K562 (cell line): Measurements from ENCODE around the gene NALCN. TPM values are rescaled to one million over a fixed set of nuclear protein-coding genes. Genes with fewer than 3 reads are reported as not detected.

ENCODE experiments used
- ATAC-seq: fragments of 200-7000 bp; cut with Tn5 transposase; 3 replicates; pipeline ENCODE4 v1.9.1; 2020; ENCODE audit warnings: moderate library complexity
- BruUV-seq: library from RNA; stranded (reverse); fragments of 400-500 nt; replicated peaks from 2 replicates; lab custom pipeline; 2021; lab: Mats Ljungman, UMichigan
- CTCF ChIA-PET: fragments of 300-600 bp; formaldehyde crosslinking; extraction: SDS; loops from one replicate; lab custom pipeline; 2021; ENCODE audit warnings: low intra/inter-chr PET ratio; lab: Yijun Ruan, JAX
- POLR2A ChIA-PET: fragments of 300-600, 350-650 bp; sonication (Branson Sonifier 250); formaldehyde crosslinking; extraction: SDS; loops from one replicate; lab custom pipeline; 2021; ENCODE audit warnings: antibody characterized with exemption, inconsistent platforms; lab: Yijun Ruan, JAX
- DNase-seq, 4 experiments: peaks; one replicate each; pipeline versions ENCODE4 v3.0.0 to v3.0.0-alpha.2; 2011 to 2018; ENCODE audit warnings: low spot score in 3 of 4, mixed read lengths in 3 of 4; ENCODE audit errors: extremely low read depth in 1 of 4
- FAIRE-seq: peaks from 2 replicates; lab custom pipeline; 2011; peaks lifted over from hg19 to GRCh38; lab: Jason Lieb, UNC
- H2AFZ ChIP-seq: 2 replicates; pipeline ENCODE4 v1.6.0; 2011; ENCODE audit warnings: low read depth, low read length, control low read depth, inconsistent platforms
- H3K27ac ChIP-seq: fragments of 200-600 bp; 3 replicates; pipeline ENCODE4 v1.8.0; 2011; ENCODE audit warnings: low read depth, mild to moderate bottlenecking, control low read depth, inconsistent platforms, low read length, moderate library complexity, mixed read lengths; ENCODE audit errors: extremely low read depth
- H3K27me3 ChIP-seq, 2 experiments: fragments of 300-600 bp in 1 of 2; 2 replicates in 1 of 2; 3 replicates in 1 of 2; pipeline versions ENCODE4 v1.6.0 to v1.8.0; 2011; ENCODE audit warnings: inconsistent platforms in 2 of 2, low read length in 2 of 2, mild to moderate bottlenecking in 1 of 2, mixed read lengths in 1 of 2, moderate library complexity in 1 of 2; ENCODE audit not compliant: control insufficient read depth in 2 of 2, insufficient read depth in 2 of 2
- H3K36me3 ChIP-seq: fragments of 300-600 bp; 3 replicates; pipeline ENCODE4 v1.8.0; 2011; ENCODE audit warnings: mild to moderate bottlenecking, low read length, inconsistent platforms; ENCODE audit not compliant: control insufficient read depth, insufficient read depth
- H3K4me1 ChIP-seq, 2 experiments: fragments of 200-600 bp in 1 of 2; replicated peaks in 1 of 2; 2 replicates in 1 of 2; 3 replicates in 1 of 2; pipeline versions ENCODE4 v1.5.1 to v1.8.0; 2011; ENCODE audit warnings: inconsistent platforms in 2 of 2, low read length in 2 of 2, mild to moderate bottlenecking in 1 of 2, mixed read lengths in 1 of 2, moderate library complexity in 1 of 2; ENCODE audit not compliant: control insufficient read depth in 2 of 2, insufficient read depth in 2 of 2
- H3K4me2 ChIP-seq: 2 replicates; pipeline ENCODE4 v1.6.1; 2011; ENCODE audit warnings: low read length, control low read depth, inconsistent platforms, mixed read lengths; ENCODE audit not compliant: insufficient read depth
- H3K4me3 ChIP-seq: fragments of 200-600 bp; sonication (generic), shearing (Covaris generic); 2 replicates; pipeline ENCODE4 v1.5.1; 2016; ENCODE audit warnings: control low read depth, inconsistent platforms
- H3K79me2 ChIP-seq: fragments of 200-600 bp; 3 replicates; pipeline ENCODE4 v1.8.0; 2011; ENCODE audit warnings: low read length, inconsistent platforms; ENCODE audit not compliant: control insufficient read depth, insufficient read depth
- H3K9ac ChIP-seq, 2 experiments: 2 replicates each; pipeline versions ENCODE4 v1.6.0 to v1.6.1; 2011; ENCODE audit warnings: low read depth in 2 of 2, low read length in 2 of 2, control low read depth in 1 of 2, inconsistent platforms in 1 of 2, mild to moderate bottlenecking in 1 of 2, mixed read lengths in 1 of 2; ENCODE audit not compliant: insufficient read depth in 1 of 2
- H3K9me1 ChIP-seq: one replicate; pipeline ENCODE4 v1.6.0; 2011; ENCODE audit warnings: inconsistent platforms, mild to moderate bottlenecking, low read length, moderate library complexity; ENCODE audit not compliant: control insufficient read depth, insufficient read depth
- H3K9me3 ChIP-seq: replicated peaks from 2 replicates; pipeline ENCODE4 v1.5.1; 2011; ENCODE audit warnings: low read depth, low read length, inconsistent platforms; ENCODE audit not compliant: control insufficient read depth, insufficient read depth
- H4K20me1 ChIP-seq: replicated peaks from 2 replicates; pipeline ENCODE4 v1.6.1; 2011; ENCODE audit warnings: low read length, inconsistent platforms, mixed read lengths; ENCODE audit not compliant: control insufficient read depth, insufficient read depth
- CHD4 ChIP-seq: fragments of 200-600 bp; sonication (generic); IDR thresholded peaks from 3 replicates; pipeline ENCODE4 v1.6.1; 2012; ENCODE audit warnings: low read depth, mild to moderate bottlenecking, mixed read lengths, low read length, inconsistent platforms; ENCODE audit not compliant: insufficient read depth, insufficient replicate concordance, poor library complexity, severe bottlenecking
- GTF2F1 ChIP-seq: IDR thresholded peaks from 2 replicates; pipeline ENCODE4 v1.6.1; 2011; ENCODE audit warnings: low read depth, low read length, improper control_type of control experiment
- HNRNPL ChIP-seq: fragments of 200-400 bp; formaldehyde crosslinking; IDR thresholded peaks from 2 replicates; pipeline ENCODE4 v1.6.1; 2017; ENCODE audit warnings: low read depth, mild to moderate bottlenecking, low read length
- MCM3 ChIP-seq: fragments of 450-650 bp; IDR thresholded peaks from 2 replicates; pipeline ENCODE4 v1.6.1; 2016
- POLR2AphosphoS5 ChIP-seq: IDR thresholded peaks from 2 replicates; pipeline ENCODE4 v1.6.1; 2011; ENCODE audit warnings: mild to moderate bottlenecking, low read depth, low read length, moderate library complexity; ENCODE audit not compliant: control insufficient read depth, insufficient read depth
- PRPF4 ChIP-seq: fragments of 200-400 bp; formaldehyde crosslinking; IDR thresholded peaks from one replicate; pipeline ENCODE4 v1.6.1; 2017; ENCODE audit warnings: low read length, low read depth, mild to moderate bottlenecking; ENCODE audit not compliant: insufficient read depth, poor library complexity, severe bottlenecking
- SMAD3 ChIP-seq: fragments of 450-650 bp; formaldehyde crosslinking; conservative IDR thresholded peaks from 2 replicates; pipeline ENCODE4 v1.4.0; 2020; ENCODE audit warnings: mild to moderate bottlenecking
- TAF7 ChIP-seq: fragments of 450-650 bp; IDR thresholded peaks from 2 replicates; pipeline ENCODE4 v1.6.1; 2016; ENCODE audit warnings: missing genetic modification characterization, missing compliant biosample characterization
- ZNF143 ChIP-seq: sonication (generic); formaldehyde crosslinking; IDR thresholded peaks from 2 replicates; pipeline ENCODE4 v1.9.0; 2022; ENCODE audit warnings: mild to moderate bottlenecking, missing genetic modification reagents
- WGBS: fragments of 100-300 bp; shearing (Covaris generic); methylation state at CpG from one replicate; pipeline ENCODE4 v1.1.6; 2016; ENCODE audit warnings: low coverage, mixed read lengths; ENCODE audit not compliant: insufficient coverage; ENCODE audit errors: missing lambda C conversion rate; 5-methylcytosine and 5-hydroxymethylcytosine counted together
- in situ Hi-C: fragments of 300-500 bp; cut with MboI; formaldehyde crosslinking; loops from 4 replicates; pipeline ENCODE4 v1.15.0; 2018; ENCODE audit warnings: inconsistent platforms, mixed read lengths
- intact Hi-C: fragments of 100-400 bp; cut with micrococcal nuclease; formaldehyde crosslinking; loops from 2 replicates; pipeline ENCODE4 v1.14.2; 2022
- polyA plus RNA-seq, 8 experiments: library from polyadenylated mRNA; depleted of rRNA in 4 of 8; stranded (reverse) in 5 of 8; unstranded in 3 of 8; fragments of >200 nt; fragmentation: Nextera tagmentation in 2 of 8; fragmentation: Illumina TruSeq in 1 of 8; extraction: Ambion mirVana in 2 of 8; extraction: Trizol in 1 of 8; gene quantifications; 2 replicates each; pipeline versions ENCODE4 v1.2.1 to v1.2.3, GENCODE V29; 2011 to 2014; ENCODE audit warnings: inconsistent platforms in 1 of 8, missing spikeins in 1 of 8
- total RNA-seq, 7 experiments: library from RNA; depleted of rRNA in 6 of 7; stranded (reverse); fragments of >200 nt in 6 of 7; fragmentation: Illumina TruSeq in 2 of 7; extraction: Trizol in 2 of 7; gene quantifications; 2 replicates each; pipeline versions ENCODE4 v1.2.1 to v1.2.3, GENCODE V29; 2011 to 2021; ENCODE audit warnings: low replicate concordance in 1 of 7
- TF ChIP-seq, protein P1 (sequence below), 3 experiments: fragments of 200-800 bp in 1 of 3; fragments of 250-450 bp in 1 of 3; fragments of 450-650 bp in 1 of 3; sonication (Bioruptor Pico) in 1 of 3; sonication (Bioruptor generic) in 1 of 3; formaldehyde crosslinking in 1 of 3; IDR thresholded peaks; 2 replicates each; pipeline versions ENCODE4 v1.6.1 to v1.8.0; 2016 to 2022; ENCODE audit warnings: mild to moderate bottlenecking in 2 of 3, missing genetic modification characterization in 2 of 3, missing compliant biosample characterization in 1 of 3, moderate library complexity in 1 of 3
- TF ChIP-seq, protein P2 (sequence below): fragments of 250-450 bp; sonication (Bioruptor Pico); IDR thresholded peaks from 2 replicates; pipeline ENCODE4 v1.5.0; 2020; ENCODE audit warnings: mild to moderate bottlenecking, borderline replicate concordance

Gene NALCN
- total and polyA plus RNA-seq, 9 of the 15 experiments (the other 6 are each of a cell fraction or from before 2014, with no cell fraction given) = not detected

DNA sequence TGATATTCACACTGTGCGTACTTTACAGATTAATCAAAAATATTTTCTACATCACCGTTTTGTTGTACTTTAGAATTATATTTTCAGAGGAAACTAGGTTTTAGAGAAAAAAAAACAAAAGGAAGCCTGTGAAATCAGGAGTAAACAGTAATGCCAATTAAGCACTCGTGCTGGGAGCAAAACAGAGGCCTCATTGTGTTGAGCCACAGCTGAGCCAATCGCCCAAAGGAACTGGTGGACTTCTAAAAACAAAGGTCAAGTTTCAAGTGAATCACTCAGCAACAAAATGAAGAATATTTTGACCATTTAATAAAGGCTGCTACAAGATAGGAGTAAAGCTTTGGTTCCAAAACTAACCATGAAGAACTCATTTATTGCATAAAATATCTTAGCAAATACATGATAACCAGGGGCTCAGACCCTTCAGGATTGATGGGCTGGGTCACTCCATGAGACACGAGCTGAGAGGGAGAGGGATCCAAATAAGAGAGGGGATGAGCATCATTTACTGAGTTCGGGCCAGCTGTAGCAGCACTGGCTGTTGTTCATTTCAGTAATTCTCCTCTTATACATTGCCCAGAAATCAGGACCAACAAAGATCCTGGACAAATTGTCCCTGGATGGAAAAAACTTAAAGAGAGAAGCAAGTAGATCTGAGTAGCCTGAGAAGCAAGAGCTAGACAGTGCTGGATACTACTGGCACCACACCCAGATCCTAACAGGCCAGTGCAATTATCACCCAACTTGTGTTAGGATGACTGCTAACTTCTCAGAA is 8.3 kb upstream of the NALCN start:
- in situ Hi-C loops = no loop called here
- intact Hi-C loops = no loop called here
- TF ChIP-seq GTF2F1 (no peak), HNRNPL (no peak), POLR2AphosphoS5 (no peak), TAF7 (tag) (no peak), MCM3 (no peak), PRPF4 (no peak), ZNF143 (CRISPR knock-in tag) (no peak), CHD4 (no peak), SMAD3 (no peak)
- TF ChIP-seq, protein P1, sequence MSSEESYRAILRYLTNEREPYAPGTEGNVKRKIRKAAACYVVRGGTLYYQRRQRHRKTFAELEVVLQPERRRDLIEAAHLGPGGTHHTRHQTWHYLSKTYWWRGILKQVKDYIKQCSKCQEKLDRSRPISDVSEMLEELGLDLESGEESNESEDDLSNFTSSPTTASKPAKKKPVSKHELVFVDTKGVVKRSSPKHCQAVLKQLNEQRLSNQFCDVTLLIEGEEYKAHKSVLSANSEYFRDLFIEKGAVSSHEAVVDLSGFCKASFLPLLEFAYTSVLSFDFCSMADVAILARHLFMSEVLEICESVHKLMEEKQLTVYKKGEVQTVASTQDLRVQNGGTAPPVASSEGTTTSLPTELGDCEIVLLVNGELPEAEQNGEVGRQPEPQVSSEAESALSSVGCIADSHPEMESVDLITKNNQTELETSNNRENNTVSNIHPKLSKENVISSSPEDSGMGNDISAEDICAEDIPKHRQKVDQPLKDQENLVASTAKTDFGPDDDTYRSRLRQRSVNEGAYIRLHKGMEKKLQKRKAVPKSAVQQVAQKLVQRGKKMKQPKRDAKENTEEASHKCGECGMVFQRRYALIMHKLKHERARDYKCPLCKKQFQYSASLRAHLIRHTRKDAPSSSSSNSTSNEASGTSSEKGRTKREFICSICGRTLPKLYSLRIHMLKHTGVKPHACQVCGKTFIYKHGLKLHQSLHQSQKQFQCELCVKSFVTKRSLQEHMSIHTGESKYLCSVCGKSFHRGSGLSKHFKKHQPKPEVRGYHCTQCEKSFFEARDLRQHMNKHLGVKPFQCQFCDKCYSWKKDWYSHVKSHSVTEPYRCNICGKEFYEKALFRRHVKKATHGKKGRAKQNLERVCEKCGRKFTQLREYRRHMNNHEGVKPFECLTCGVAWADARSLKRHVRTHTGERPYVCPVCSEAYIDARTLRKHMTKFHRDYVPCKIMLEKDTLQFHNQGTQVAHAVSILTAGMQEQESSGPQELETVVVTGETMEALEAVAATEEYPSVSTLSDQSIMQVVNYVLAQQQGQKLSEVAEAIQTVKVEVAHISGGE (CRISPR knock-in tag; IDR thresholded peaks at IDR 0.05) = no peak
- TF ChIP-seq, protein P2, sequence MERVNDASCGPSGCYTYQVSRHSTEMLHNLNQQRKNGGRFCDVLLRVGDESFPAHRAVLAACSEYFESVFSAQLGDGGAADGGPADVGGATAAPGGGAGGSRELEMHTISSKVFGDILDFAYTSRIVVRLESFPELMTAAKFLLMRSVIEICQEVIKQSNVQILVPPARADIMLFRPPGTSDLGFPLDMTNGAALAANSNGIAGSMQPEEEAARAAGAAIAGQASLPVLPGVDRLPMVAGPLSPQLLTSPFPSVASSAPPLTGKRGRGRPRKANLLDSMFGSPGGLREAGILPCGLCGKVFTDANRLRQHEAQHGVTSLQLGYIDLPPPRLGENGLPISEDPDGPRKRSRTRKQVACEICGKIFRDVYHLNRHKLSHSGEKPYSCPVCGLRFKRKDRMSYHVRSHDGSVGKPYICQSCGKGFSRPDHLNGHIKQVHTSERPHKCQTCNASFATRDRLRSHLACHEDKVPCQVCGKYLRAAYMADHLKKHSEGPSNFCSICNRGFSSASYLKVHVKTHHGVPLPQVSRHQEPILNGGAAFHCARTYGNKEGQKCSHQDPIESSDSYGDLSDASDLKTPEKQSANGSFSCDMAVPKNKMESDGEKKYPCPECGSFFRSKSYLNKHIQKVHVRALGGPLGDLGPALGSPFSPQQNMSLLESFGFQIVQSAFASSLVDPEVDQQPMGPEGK (CRISPR knock-in tag) = no peak
- TF ChIP-seq, all 486 proteins: peak for 0
- BruUV-seq = no TSS peak
- CTCF ChIA-PET = no interaction called here
- DNase-seq (no peak), FAIRE-seq (no peak), ATAC-seq (no peak)
- Histone ChIP-seq H3K27me3 (no peaks in the 10 kb centered on the region), H2AFZ (no peak overlapping the region), H3K9me1 (no peaks in the 10 kb centered on the region), H3K4me2 (no peak overlapping the region), H3K36me3 (no peaks in the 10 kb centered on the region), H3K9me3 (no peaks in the 10 kb centered on the region), H3K79me2 (no peaks in the 10 kb centered on the region), H3K27ac (no peak overlapping the region), H3K4me1 (no peaks in the 10 kb centered on the region), H3K4me3 (no peak overlapping the region), H3K9ac (no peak overlapping the region), H4K20me1 (no peaks in the 10 kb centered on the region)
- 2% methylated on average over 6 of the region's 6 CpGs for WGBS
- POLR2A ChIA-PET = no interaction called here
